ENCODE data around the gene KLHL26.

KLHL26 gene

DNA sequence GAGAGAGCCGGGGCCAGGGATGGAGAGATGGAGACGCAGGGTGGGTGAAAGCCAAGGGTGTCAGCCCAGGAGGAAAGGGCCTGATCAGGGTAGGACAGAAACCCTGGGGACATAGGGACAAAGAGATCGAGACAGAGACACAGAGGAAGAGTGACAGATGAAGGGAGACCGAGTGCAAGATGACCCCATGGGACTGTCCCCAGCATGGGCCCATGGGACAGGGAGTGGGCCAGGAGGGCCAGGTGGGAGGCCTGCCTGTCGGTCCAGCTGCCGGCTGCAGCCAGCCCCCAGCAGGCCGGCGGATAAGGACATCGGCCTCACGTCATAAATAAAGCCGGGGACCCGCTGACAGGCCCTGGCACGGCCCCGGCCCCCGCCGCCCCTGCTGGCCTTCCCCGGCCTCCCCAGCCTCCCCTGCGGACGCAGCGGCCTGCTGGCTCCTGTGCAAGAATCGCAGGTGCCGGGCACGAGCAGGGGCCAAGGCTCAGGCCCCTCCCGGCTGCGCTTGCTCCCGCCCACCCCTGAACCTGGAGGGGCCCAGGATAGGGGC is 41.9 kb upstream of the KLHL26 start:
- CTCF ChIA-PET: interaction anchor here (0.6 to 3.1 kb wide), 8 partner anchors 9 to 261 kb away, joined by 3 to 19 read pairs (median 4); no protein-coding TSS in a partner anchor
- H3K4me1 ChIP-seq (ENCODE audit: control insufficient read depth, insufficient read depth, low read length): no peaks in the 10 kb centered on the region
- H3K9me3 ChIP-seq (ENCODE audit: control insufficient read depth, insufficient read depth, low read depth, low read length): no peaks in the 10 kb centered on the region
- no peak for TF ChIP-seq PATZ1 (tag by site-specific recombination; IDR thresholded peaks at IDR 0.05)
- TF ChIP-seq ZNF548 (tag by site-specific recombination; IDR thresholded peaks at IDR 0.05): 0 out of 2 replicates have a peak, but pooled peaks have one; percentile 13
- TF ChIP-seq ZNF768 (tag by site-specific recombination; IDR thresholded peaks at IDR 0.05): no peak
- no peak for TF ChIP-seq TSHZ1 (tag by site-specific recombination; IDR thresholded peaks at IDR 0.05; ENCODE audit: borderline replicate concordance)
- no peak for TF ChIP-seq ZNF610 (tag by site-specific recombination; IDR thresholded peaks at IDR 0.05; ENCODE audit: borderline replicate concordance)
- TF ChIP-seq, protein P1, sequence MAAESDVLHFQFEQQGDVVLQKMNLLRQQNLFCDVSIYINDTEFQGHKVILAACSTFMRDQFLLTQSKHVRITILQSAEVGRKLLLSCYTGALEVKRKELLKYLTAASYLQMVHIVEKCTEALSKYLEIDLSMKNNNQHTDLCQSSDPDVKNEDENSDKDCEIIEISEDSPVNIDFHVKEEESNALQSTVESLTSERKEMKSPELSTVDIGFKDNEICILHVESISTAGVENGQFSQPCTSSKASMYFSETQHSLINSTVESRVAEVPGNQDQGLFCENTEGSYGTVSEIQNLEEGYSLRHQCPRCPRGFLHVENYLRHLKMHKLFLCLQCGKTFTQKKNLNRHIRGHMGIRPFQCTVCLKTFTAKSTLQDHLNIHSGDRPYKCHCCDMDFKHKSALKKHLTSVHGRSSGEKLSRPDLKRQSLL (tag by site-specific recombination; IDR thresholded peaks at IDR 0.05): peak; percentile 3; the same call in 1 of the 2 replicates
- TF ChIP-seq YY2 (tag by site-specific recombination; IDR thresholded peaks at IDR 0.05): no peak
- no peak for TF ChIP-seq ZEB2 (tag by site-specific recombination; IDR thresholded peaks at IDR 0.05)
- 0 out of 2 replicates have a peak, but pooled peaks have one; percentile 49 for TF ChIP-seq GLIS1 (tag by site-specific recombination; IDR thresholded peaks at IDR 0.05)
- 0 out of 2 replicates have a peak, but pooled peaks have one; percentile 7 for TF ChIP-seq ZNF701 (tag by site-specific recombination; IDR thresholded peaks at IDR 0.05)
- 0 out of 2 replicates have a peak, but pooled peaks have one; percentile 33 for TF ChIP-seq GLIS2 (tag by site-specific recombination; IDR thresholded peaks at IDR 0.05)
- TF ChIP-seq MYNN (tag by site-specific recombination; IDR thresholded peaks at IDR 0.05; ENCODE audit: borderline replicate concordance): no peak
- peak; percentile 29; the same call in 1 of the 2 replicates for TF ChIP-seq ZNF843 (tag by site-specific recombination; IDR thresholded peaks at IDR 0.05)
- peak; percentile 90; the same call in 1 of the 2 replicates for TF ChIP-seq ZNF366 (tag by site-specific recombination; conservative IDR thresholded peaks at IDR 0.05)
- TF ChIP-seq GLI2 (tag by site-specific recombination; IDR thresholded peaks at IDR 0.05; ENCODE audit: borderline replicate concordance, low read depth): no peak
- TF ChIP-seq, protein P2, sequence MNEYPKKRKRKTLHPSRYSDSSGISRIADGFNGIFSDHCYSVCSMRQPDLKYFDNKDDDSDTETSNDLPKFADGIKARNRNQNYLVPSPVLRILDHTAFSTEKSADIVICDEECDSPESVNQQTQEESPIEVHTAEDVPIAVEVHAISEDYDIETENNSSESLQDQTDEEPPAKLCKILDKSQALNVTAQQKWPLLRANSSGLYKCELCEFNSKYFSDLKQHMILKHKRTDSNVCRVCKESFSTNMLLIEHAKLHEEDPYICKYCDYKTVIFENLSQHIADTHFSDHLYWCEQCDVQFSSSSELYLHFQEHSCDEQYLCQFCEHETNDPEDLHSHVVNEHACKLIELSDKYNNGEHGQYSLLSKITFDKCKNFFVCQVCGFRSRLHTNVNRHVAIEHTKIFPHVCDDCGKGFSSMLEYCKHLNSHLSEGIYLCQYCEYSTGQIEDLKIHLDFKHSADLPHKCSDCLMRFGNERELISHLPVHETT (tag by site-specific recombination; IDR thresholded peaks at IDR 0.05): no peak
- no peak overlapping the region; the same call in 1 of the 2 replicates for H3K4me3 ChIP-seq (ENCODE audit: low read depth, low read length)
- POLR2A ChIA-PET: interaction anchor here (0.7 to 2.9 kb wide), 3 partner anchors 23 to 167 kb away, joined by 3 to 11 read pairs (median 6); partner anchors contain the start of gene UBA52
- H3K27ac ChIP-seq (ENCODE audit: extremely low read depth, low read depth, low read length): no peak overlapping the region
- H3K36me3 ChIP-seq (ENCODE audit: control insufficient read depth in 2 of 2, insufficient read depth in 1 of 2, low read length in 2 of 2): peaks cover 0 to 6% of the 10 kb centered on the region in 2 experiments; a peak in 1 of 3 replicates

Data from HEK293 (cell line).